Endodermal cell (in vitro differentiated cells): ENCODE data around the gene NOS1AP. TPM values are rescaled to one million over a fixed set of nuclear protein-coding genes. Genes with fewer than 3 reads are reported as not detected.

Experiments
- DNase-seq: peaks from one replicate; pipeline ENCODE4 v3.0.0-alpha.2; 2017
- H3K27ac ChIP-seq: 2 replicates; pipeline ENCODE4 v1.5.1; 2013; ENCODE audit warnings: mild to moderate bottlenecking, low read depth, low read length, moderate library complexity
- H3K27me3 ChIP-seq: 2 replicates; pipeline ENCODE4 v1.6.1; 2013; ENCODE audit warnings: mild to moderate bottlenecking, low read length, moderate library complexity; ENCODE audit not compliant: insufficient read depth, control insufficient read depth, poor library complexity, severe bottlenecking
- H3K36me3 ChIP-seq: 2 replicates; pipeline ENCODE4 v1.7.0; 2013; ENCODE audit warnings: mild to moderate bottlenecking, low read length, moderate library complexity; ENCODE audit not compliant: control insufficient read depth, insufficient read depth
- H3K4me1 ChIP-seq: one replicate; pipeline ENCODE4 v1.7.0; 2013; ENCODE audit warnings: low read length; ENCODE audit not compliant: control insufficient read depth, insufficient read depth
- H3K4me3 ChIP-seq: 2 replicates; pipeline ENCODE4 v1.5.1; 2013; ENCODE audit warnings: mild to moderate bottlenecking, low read length, moderate library complexity
- H3K9ac ChIP-seq: 2 replicates; pipeline ENCODE4 v1.6.1; 2013; ENCODE audit warnings: mild to moderate bottlenecking, low read length, moderate library complexity; ENCODE audit not compliant: poor library complexity, severe bottlenecking; ENCODE audit errors: extremely low read depth
- H3K9me3 ChIP-seq: 2 replicates; pipeline ENCODE4 v1.6.1; 2013; ENCODE audit warnings: mild to moderate bottlenecking, low read length, moderate library complexity; ENCODE audit not compliant: control insufficient read depth
- H3K27ac Mint-ChIP-seq: 2 replicates; pipeline ENCODE4 v1.8.0; 2020; ENCODE audit warnings: mixed read lengths
- H3K27me3 Mint-ChIP-seq: 2 replicates; pipeline ENCODE4 v1.8.0; 2021; ENCODE audit warnings: mild to moderate bottlenecking, mixed read lengths; ENCODE audit not compliant: insufficient read depth
- H3K36me3 Mint-ChIP-seq: 2 replicates; pipeline ENCODE4 v1.8.0; 2020; ENCODE audit warnings: low read depth, mixed read lengths
- H3K4me1 Mint-ChIP-seq: 2 replicates; pipeline ENCODE4 v1.8.0; 2020; ENCODE audit warnings: mixed read lengths
- H3K4me3 Mint-ChIP-seq: 2 replicates; pipeline ENCODE4 v1.8.0; 2020; ENCODE audit warnings: mild to moderate bottlenecking, moderate library complexity, mixed read lengths
- H3K9me3 Mint-ChIP-seq: 2 replicates; pipeline ENCODE4 v1.8.0; 2020; ENCODE audit warnings: mild to moderate bottlenecking, mixed read lengths
- CTCF ChIP-seq: fragments of 200-600 bp; sonication (generic); conservative IDR thresholded peaks from 2 replicates; pipeline ENCODE4 v1.5.0; 2021; ENCODE audit warnings: antibody characterized with exemption, mild to moderate bottlenecking
- WGBS, 2 experiments: methylation state at CpG; one replicate each; pipeline versions ENCODE4 v1.1.5 to v1.1.7; 2013; ENCODE audit warnings: missing lambda C conversion rate in 2 of 2, mixed read lengths in 1 of 2; ENCODE audit not compliant: insufficient coverage in 1 of 2, insufficient read length in 1 of 2; 5-methylcytosine and 5-hydroxymethylcytosine counted together
- total RNA-seq, 2 donors: library from RNA; stranded (reverse); fragmentation: NEBNext Ultra II Directional in 1 of 2; extraction: Animal tissue kit (Norgen Biotek cat#: 25700) in 1 of 2; gene quantifications; 2 replicates in 1 of 2; 3 replicates in 1 of 2; pipeline ENCODE4 v1.2.1, GENCODE V29; 2021

NOS1AP gene
- total RNA-seq, 2 donors from 2014 or later = 4.8 to 5.9 TPM

GRCh38 chr1:162110910-162111309, 41.4 kb downstream of the NOS1AP start:
- no peaks in the 10 kb centered on the region for H3K27me3 ChIP-seq
- Mint-ChIP-seq H3K27ac (no peak overlapping the region), H3K27me3 (no peaks in the 10 kb centered on the region), H3K9me3 (peaks cover 8% of the 10 kb centered on the region), H3K4me3 (no peak overlapping the region), H3K4me1 (no peaks in the 10 kb centered on the region), H3K36me3 (peaks cover 3% of the 10 kb centered on the region)
- H3K9me3 ChIP-seq = peaks cover 14% of the 10 kb centered on the region
- H3K4me3 ChIP-seq = no peak overlapping the region
- H3K9ac ChIP-seq = no peak overlapping the region
- no peak for DNase-seq
- TF ChIP-seq CTCF = no peak
- no peak overlapping the region for H3K27ac ChIP-seq
- H3K36me3 ChIP-seq = no peaks in the 10 kb centered on the region
- no peaks in the 10 kb centered on the region for H3K4me1 ChIP-seq

- 95 to 96% methylated on average over 2 to 4 of the region's 4 CpGs for WGBS, 2 experiments
- H3K4me1 ChIP-seq = no peaks in the 10 kb centered on the region
- Mint-ChIP-seq H3K9me3 (peaks cover 8% of the 10 kb centered on the region), H3K27ac (no peak overlapping the region), H3K4me1 (no peaks in the 10 kb centered on the region), H3K4me3 (no peak overlapping the region), H3K27me3 (no peaks in the 10 kb centered on the region), H3K36me3 (peaks cover 3% of the 10 kb centered on the region)
- no peak overlapping the region for H3K9ac ChIP-seq
- no peak overlapping the region for H3K27ac ChIP-seq
- TF ChIP-seq CTCF = no peak
- no peaks in the 10 kb centered on the region for H3K36me3 ChIP-seq
- peaks cover 14% of the 10 kb centered on the region for H3K9me3 ChIP-seq
- H3K4me3 ChIP-seq = no peak overlapping the region
- DNase-seq = no peak
- no peaks in the 10 kb centered on the region for H3K27me3 ChIP-seq
Observed at GRCh38 chr1:162111572-162111971, 42.1 kb downstream of the NOS1AP start.

GRCh38 chr1:162113419-162113818, 43.9 kb downstream of the NOS1AP start:
- Mint-ChIP-seq H3K27me3 (no peaks in the 10 kb centered on the region), H3K9me3 (peaks cover 4% of the 10 kb centered on the region), H3K4me1 (peaks cover 3% of the 10 kb centered on the region), H3K36me3 (peaks cover 3% of the 10 kb centered on the region), H3K4me3 (no peak overlapping the region), H3K27ac (no peak overlapping the region)
- no peak for TF ChIP-seq CTCF
- Histone ChIP-seq H3K27me3 (no peaks in the 10 kb centered on the region), H3K36me3 (no peaks in the 10 kb centered on the region), H3K9me3 (peaks cover 8% of the 10 kb centered on the region), H3K9ac (no peak overlapping the region), H3K4me1 (peaks cover 6% of the 10 kb centered on the region), H3K27ac (no peak overlapping the region), H3K4me3 (no peak overlapping the region)
- 69 to 94% methylated on average over 3 to 4 of the region's 6 CpGs for WGBS, 2 experiments
- no peak for DNase-seq
